GM18520 (cell line): ENCODE data around the gene GDPD4.

Experiments used
- ATAC-seq: cut with Tn5 transposase; IDR thresholded peaks from one replicate; pipeline ENCODE4 v1.9.1; 2021; ENCODE audit not compliant: unreplicated experiment

Gene GDPD4

DNA sequence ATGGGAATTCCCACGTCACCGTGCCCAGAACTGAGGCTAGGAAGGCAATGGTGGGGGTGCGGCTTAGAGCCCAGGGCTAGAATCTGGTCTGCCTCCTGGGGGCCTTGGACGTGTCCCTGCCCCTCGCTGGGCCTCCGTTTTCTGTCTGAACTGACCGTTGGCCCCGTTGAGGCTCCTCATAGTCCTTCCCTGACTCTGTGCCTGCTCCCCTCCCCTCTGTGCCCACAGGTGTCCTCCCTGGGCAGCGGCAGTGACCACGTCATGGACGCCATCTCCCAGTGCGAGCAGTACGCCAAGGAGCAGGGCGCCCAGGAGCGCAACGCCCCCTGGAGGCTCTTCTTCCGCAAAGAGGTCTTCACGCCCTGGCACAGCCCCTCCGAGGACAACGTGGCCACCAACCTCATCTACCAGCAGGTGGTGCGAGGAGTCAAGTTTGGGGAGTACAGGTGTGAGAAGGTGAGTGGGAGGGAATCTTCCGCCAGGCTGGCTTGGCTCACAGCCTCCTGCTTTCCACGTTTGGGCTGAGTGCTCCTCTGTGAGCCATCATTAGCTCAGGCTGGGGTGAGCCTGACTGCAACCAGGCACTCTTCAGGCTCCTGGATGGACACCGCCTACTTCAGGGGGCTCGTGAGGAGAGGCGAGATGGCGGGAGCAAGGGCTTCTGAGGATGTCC lies 109.5 kb downstream of the GDPD4 start:
- ATAC-seq: no peak

- ATAC-seq: no peak
These were observed 110.1 kb downstream of the GDPD4 start for GRCh38 chr11:77191429-77191822.

DNA sequence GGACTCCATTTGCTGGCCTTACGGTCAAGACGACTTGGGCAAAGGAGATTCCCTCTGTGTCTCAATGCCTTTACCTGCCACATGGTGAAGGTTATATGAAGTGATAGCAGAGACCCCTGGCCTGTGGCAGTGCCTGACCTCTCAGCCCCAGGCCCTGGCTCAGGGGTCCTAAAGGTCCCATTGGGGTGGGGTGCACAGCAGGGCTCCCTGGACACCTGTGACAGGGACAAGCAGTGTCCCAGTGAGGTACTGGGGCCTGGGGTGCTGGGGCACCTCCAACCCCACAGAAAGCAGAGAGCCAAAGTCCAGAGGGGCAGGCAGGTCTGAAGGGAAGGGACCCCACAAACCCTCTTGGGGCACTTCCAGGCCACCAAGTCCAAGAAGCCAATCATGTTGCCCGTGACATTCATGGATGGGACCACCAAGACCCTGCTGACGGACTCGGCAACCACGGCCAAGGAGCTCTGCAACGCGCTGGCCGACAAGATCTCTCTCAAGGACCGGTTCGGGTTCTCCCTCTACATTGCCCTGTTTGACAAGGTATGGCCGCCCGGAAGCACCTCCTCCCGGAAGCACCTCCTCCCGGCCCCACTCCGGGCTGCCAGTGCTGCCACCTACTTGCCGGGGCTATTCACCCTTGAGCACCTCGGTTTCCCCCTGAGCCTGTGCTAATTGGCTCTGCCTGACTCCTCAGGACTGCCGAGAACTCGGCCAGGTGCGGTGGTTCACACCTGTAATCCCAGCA lies 111.0 kb downstream of the GDPD4 start:
- ATAC-seq: no peak

GRCh38 chr11:77189588-77190210 lies 111.8 kb downstream of the GDPD4 start:
- ATAC-seq: no peak

DNA sequence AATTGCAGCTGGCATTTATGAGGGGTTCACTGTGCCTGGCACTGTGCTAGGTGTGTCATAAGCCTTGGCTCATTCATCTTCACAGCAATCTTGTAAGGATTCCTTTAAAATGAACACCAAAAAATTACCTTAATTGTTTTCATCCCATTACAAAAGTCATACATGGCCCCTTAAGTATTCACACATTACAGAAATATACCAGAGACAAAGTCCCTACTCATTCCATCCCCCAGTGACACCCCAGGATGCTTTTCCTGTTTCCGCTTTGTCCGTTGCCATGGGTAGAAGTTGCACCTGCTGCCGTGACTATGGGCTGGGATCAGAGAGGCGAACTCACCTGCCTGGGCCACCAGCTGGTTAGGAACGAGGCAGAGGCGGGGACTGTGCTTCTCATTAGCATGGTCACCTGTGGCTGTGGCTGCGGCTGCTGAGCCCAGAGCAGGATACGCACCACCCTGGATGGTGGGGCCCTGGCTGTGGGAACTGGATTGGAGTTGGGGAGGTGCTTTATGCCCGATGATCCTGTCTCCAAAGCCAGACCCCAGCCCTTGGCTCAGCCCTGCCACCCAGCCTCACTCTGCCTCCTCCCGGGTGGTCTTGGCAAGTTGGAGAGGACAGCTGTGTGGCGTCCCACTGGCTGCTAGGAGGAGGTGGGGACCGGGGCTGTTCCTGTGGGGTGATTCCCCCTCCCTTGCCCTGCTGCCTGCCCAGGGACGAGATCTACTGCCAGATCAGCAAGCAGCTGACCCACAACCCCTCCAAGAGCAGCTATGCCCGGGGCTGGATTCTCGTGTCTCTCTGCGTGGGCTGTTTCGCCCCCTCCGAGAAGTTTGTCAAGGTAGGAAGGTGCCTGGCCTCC lies 112.6 kb downstream of the GDPD4 start:
- ATAC-seq: no peak

GRCh38 chr11:77187776-77188632 lies 113.5 kb downstream of the GDPD4 start:
- ATAC-seq: no peak

- ATAC-seq: no peak
These were observed 114.3 kb downstream of the GDPD4 start for GRCh38 chr11:77187111-77187750.

GRCh38 chr11:77186302-77186701 lies 115.2 kb downstream of the GDPD4 start:
- no peak for ATAC-seq

- ATAC-seq: no peak
These were observed 117.2 kb downstream of the GDPD4 start for GRCh38 chr11:77184136-77184860.

- ATAC-seq: no peak
These were observed 118.0 kb downstream of the GDPD4 start for GRCh38 chr11:77183431-77183984.

DNA sequence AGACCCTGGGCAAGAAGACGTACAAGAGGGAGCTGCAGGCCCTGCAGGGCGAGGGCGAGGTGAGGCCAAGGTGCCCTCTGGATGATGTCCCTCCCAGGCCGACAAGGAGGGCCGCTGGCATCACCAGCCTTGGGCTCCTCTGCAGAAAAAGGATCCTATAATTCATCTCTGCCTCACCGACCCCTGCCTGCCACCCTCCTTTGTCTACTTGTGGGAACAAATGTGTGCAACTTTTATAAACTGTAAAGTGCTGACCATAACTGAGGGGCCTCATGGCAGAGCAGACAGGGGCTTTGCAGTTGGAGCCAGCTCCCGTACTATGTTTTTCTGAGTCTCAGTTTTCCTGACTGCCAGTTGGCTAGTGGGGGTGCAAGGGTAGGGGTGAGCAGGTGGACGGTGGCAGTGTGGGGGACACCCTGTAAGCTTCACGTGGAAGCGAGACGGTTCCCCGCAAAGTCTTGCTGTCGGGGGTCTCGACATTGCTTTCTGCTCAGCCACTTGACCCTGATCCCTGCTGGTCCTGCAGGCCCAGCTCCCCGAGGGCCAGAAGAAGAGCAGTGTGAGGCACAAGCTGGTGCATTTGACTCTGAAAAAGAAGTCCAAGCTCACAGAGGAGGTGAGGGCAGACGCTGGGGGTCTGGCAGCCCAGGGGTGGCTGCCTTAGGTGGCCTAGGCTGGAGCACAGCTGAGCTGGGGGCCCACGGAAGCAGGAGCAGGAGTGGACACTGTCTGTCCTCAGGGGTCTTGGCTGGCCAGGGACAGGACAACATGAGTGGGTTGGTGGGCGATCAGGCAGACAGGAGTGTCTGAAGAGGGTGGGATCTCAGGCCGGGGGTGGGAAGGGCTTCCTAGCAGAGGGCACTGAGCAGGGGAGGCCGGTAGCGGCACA lies 118.7 kb downstream of the GDPD4 start:
- no peak for ATAC-seq

- ATAC-seq: no peak
These were observed 119.5 kb downstream of the GDPD4 start for GRCh38 chr11:77181799-77182541.

DNA sequence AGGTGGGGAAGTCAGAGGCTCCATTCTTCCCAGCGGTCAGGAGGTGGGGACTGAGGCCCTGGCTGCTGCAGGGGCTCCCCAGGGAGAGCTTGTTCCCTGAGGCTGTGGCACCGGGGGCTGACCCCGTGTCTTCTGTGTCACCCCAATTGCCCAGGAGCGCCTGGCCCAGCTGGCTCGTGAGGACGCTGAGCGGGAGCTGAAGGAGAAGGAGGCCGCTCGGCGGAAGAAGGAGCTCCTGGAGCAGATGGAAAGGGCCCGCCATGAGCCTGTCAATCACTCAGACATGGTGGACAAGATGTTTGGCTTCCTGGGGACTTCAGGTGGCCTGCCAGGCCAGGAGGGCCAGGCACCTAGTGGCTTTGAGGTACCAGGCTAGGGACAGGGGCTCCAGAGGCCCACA lies 120.3 kb downstream of the GDPD4 start:
- no peak for ATAC-seq

- ATAC-seq: no peak
These were observed 121.1 kb downstream of the GDPD4 start for GRCh38 chr11:77180346-77180745.

DNA sequence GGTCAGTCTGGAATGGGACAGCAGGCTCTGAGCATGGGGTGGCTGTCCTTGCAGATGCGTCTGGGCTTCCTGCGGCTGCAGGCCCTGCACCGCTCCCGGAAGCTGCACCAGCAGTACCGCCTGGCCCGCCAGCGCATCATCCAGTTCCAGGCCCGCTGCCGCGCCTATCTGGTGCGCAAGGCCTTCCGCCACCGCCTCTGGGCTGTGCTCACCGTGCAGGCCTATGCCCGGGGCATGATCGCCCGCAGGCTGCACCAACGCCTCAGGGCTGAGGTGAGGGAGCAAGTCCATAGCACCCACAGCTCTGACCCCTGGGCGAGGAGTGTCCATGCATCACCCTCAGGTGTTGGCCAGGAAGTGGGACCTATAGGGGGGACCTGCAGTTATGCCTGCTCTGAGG lies 121.8 kb downstream of the GDPD4 start:
- ATAC-seq: no peak

DNA sequence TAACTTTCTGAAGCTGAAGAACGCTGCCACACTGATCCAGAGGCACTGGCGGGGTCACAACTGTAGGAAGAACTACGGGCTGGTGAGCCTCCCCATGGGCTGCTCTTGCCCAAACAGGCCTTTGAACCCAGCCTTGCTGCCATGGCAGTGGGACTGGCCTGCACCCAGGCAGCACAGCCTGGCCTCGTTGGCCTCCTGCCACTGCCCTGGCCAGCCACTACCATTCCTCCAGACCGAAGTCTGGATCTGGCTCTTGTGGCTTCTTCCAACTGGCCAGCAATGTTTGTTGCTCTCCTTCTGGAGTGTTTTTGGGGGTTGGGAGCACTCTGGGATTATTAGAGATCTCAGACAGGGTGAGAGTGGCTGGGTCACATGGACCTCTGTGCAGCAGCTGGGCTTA lies 122.4 kb downstream of the GDPD4 start:
- ATAC-seq: no peak

GRCh38 chr11:77178150-77178549 lies 123.3 kb downstream of the GDPD4 start:
- no peak for ATAC-seq
